Esophagus muscularis mucosa (tissue), 4 donors: Measurements from ENCODE around the gene TPP2.

Experiments used
- CTCF ChIP-seq, 3 experiments: fragments of 200-600 bp in 2 of 3; fragments of 450-650 bp in 1 of 3; sonication (generic) in 2 of 3; IDR thresholded peaks; one replicate each; pipeline ENCODE4 v1.5.1; 2017 to 2019; ENCODE audit warnings: antibody characterized with exemption in 3 of 3, mild to moderate bottlenecking in 2 of 3, moderate library complexity in 1 of 3
- EP300 ChIP-seq: sonication (generic); formaldehyde crosslinking; IDR thresholded peaks from one replicate; pipeline ENCODE4 v1.6.1; 2017; ENCODE audit warnings: antibody characterized with exemption
- POLR2A ChIP-seq: fragments of 450-650 bp; IDR thresholded peaks from one replicate; pipeline ENCODE4 v1.6.1; 2017; ENCODE audit warnings: antibody characterized with exemption, moderate library complexity, mild to moderate bottlenecking, low read depth
- POLR2AphosphoS5 ChIP-seq, 2 donors: sonication (generic); formaldehyde crosslinking; IDR thresholded peaks; one replicate each; pipeline ENCODE4 v1.6.1; 2017; ENCODE audit warnings: antibody characterized with exemption in 2 of 2

DNA sequence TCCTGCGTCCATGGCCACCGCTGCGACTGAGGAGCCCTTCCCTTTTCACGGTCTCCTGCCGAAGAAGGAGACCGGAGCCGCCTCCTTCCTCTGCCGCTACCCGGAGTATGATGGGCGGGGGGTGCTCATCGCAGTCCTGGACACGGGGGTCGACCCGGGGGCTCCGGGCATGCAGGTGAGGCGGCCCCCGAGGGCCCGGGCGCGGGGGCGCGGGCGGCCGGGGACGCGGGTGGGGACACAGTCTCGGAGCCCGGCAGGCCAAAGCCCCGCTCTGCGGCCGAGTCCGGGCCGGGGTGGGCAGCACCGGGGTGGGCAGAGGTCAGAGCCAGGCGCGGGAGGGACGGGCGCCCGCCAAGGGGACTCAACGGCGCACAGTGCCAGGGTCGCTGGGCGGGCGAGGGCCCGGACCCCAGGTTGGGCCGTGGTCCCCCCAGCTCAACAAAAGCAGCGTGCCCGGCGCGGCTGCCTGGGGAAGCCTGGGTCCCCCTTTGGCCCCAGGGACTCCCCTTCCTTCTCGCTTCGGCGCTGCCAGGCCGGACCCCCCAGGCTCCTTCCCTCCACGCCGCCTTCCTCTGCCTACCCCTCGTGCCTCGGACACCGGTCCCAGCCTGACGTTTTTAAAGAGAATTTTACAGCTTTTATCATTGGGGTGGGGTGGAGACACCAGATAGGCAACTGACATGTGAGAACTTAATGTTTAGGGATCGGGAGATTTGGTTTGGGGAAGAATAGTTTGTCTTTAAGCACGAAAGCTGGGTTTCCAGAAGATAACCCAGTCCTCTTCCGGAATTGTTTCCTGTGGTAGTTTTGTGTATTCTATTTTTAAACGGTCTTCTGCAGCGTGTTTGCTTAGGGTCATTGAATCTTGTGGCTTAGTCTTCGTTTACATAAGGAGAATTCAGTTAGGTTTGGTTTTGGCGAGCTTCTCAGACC, 509 bp downstream of the TPP2 start:
- TF ChIP-seq CTCF (IDR thresholded peaks at IDR 0.05): no peak
- no peak for TF ChIP-seq EP300
- no peak for TF ChIP-seq POLR2AphosphoS5 (IDR thresholded peaks at IDR 0.05)
- TF ChIP-seq POLR2A: no peak
